Ovary (tissue), 9 donors: ENCODE measurements around the gene TUB. TPM values are rescaled to one million over a fixed set of nuclear protein-coding genes. Genes with fewer than 3 reads are reported as not detected.

Source experiments
- DNase-seq, 5 donors: peaks; one replicate each; pipeline ENCODE4 v3.0.0-alpha.2; 2019 to 2020
- H3K27ac ChIP-seq, 2 donors: fragments of 200-600 bp; one replicate each; pipeline versions ENCODE4 v1.5.1 to v1.8.0; 2019 to 2022
- H3K27me3 ChIP-seq: fragments of 200-600 bp; one replicate; pipeline ENCODE4 v1.8.0; 2022
- H3K36me3 ChIP-seq: fragments of 200-600 bp; sonication (generic); one replicate; pipeline ENCODE4 v1.5.1; 2019
- H3K4me1 ChIP-seq: one replicate; pipeline ENCODE4 v1.8.1; 2013; ENCODE audit warnings: mild to moderate bottlenecking, moderate library complexity; ENCODE audit not compliant: insufficient read depth
- H3K4me3 ChIP-seq: fragments of 200-600 bp; sonication (generic); one replicate; pipeline ENCODE4 v1.5.1; 2017
- H3K9me3 ChIP-seq, 2 donors: fragments of 200-600 bp in 1 of 2; sonication (generic) in 1 of 2; one replicate each; pipeline versions ENCODE4 v1.5.1 to v1.8.1; 2013 to 2019; ENCODE audit warnings: mild to moderate bottlenecking in 1 of 2, moderate library complexity in 1 of 2
- EP300 ChIP-seq: sonication (generic); formaldehyde crosslinking; IDR thresholded peaks from one replicate; pipeline ENCODE4 v1.6.1; 2017; ENCODE audit warnings: antibody characterized with exemption
- POLR2A ChIP-seq: fragments of 450-650 bp; IDR thresholded peaks from one replicate; pipeline ENCODE4 v1.6.1; 2017; ENCODE audit warnings: antibody characterized with exemption, mild to moderate bottlenecking, moderate library complexity
- WGBS, 3 donors: extraction: QIAGEN DNeasy Blood & Tissue Kit in 1 of 3; methylation state at CpG; one replicate each; pipeline versions ENCODE4 v1.1.5 to v1.1.7; 2013 to 2017; 5-methylcytosine and 5-hydroxymethylcytosine counted together
- intact Hi-C, 4 donors: fragments of 100-400 bp; cut with DNase I; formaldehyde crosslinking; loops; one replicate each; pipeline versions ENCODE4 v1.11.0 to v1.15.1; 2022 to 2023
- polyA plus RNA-seq, 2 donors: library from polyadenylated mRNA; stranded (reverse); fragments of 200-250 nt in 1 of 2; fragments of 350-450 nt in 1 of 2; fragmentation: Illumina TruSeq in 1 of 2; extraction: RNeasy Lipid Tissue Mini Kit (QIAGEN cat#74804) in 1 of 2; gene quantifications; one replicate each; pipeline ENCODE4 v1.2.3, GENCODE V29; 2013 to 2014
- total RNA-seq, 7 donors: library from RNA; depleted of rRNA in 2 of 7; stranded (reverse); fragments of >200 nt in 2 of 7; fragmentation: NEBNext Ultra II Directional in 3 of 7; extraction: Animal tissue kit (Norgen Biotek cat#: 25700) in 3 of 7; gene quantifications; one replicate each; pipeline versions ENCODE4 v1.1.0 to v1.2.4, GENCODE V29; 2016 to 2023
- TF ChIP-seq, protein P1 (sequence below), 3 donors: fragments of 450-650 bp in 2 of 3; fragments of 200-600 bp in 1 of 3; IDR thresholded peaks; one replicate each; pipeline versions ENCODE4 v1.5.1 to v1.8.0; 2016 to 2022; ENCODE audit warnings: antibody characterized with exemption in 3 of 3, mild to moderate bottlenecking in 1 of 3
- donor health status: DM: no; HTN: no; CAD: no; lungs with moderate emphysema.
- donor health status: DM: no; HTN: no; CAD: no.
- donor health status: Bipolar disorder and iron deficiency.
- donor health status: DM: yes; HTN: yes; CAD: no.
- donor health status: DM: no; HTN: no; CAD: no.
- donor health status: DM: yes; HTN: yes; CAD: no.

TUB gene
- total and polyA plus RNA-seq, 9 donors, result 7.2 to 33.4 (median 22.3) TPM

DNA sequence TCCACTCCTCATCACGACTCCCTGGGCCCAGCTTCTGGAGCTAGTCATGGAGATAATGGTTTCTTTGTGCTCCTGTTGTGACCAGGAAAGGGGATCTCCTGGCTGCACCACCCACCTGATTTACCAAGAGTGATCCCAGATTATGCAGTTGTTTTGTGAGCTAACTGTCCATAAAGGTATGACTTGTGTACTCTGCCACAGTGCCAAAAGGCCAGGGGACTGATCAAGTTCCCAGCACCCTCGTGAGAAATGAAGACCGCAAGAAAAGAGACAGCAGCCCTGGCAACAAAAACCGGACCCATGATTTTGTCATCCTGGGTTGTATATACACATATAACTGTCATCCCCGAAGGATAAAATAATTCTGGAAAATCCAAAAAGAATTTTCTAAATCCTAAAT is 26.6 kb downstream of the TUB start:
- TF ChIP-seq, protein P1, sequence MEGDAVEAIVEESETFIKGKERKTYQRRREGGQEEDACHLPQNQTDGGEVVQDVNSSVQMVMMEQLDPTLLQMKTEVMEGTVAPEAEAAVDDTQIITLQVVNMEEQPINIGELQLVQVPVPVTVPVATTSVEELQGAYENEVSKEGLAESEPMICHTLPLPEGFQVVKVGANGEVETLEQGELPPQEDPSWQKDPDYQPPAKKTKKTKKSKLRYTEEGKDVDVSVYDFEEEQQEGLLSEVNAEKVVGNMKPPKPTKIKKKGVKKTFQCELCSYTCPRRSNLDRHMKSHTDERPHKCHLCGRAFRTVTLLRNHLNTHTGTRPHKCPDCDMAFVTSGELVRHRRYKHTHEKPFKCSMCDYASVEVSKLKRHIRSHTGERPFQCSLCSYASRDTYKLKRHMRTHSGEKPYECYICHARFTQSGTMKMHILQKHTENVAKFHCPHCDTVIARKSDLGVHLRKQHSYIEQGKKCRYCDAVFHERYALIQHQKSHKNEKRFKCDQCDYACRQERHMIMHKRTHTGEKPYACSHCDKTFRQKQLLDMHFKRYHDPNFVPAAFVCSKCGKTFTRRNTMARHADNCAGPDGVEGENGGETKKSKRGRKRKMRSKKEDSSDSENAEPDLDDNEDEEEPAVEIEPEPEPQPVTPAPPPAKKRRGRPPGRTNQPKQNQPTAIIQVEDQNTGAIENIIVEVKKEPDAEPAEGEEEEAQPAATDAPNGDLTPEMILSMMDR (IDR thresholded peaks at IDR 0.05), result no peak
- no peak for TF ChIP-seq EP300
- intact Hi-C loops, result no loop called here
- Histone ChIP-seq H3K4me3 (no peak overlapping the region), H3K36me3 (no peaks in the 10 kb centered on the region), H3K4me1 (peaks cover 2% of the 10 kb centered on the region), H3K27ac (no peak overlapping the region), H3K27me3 (no peaks in the 10 kb centered on the region), H3K9me3 (no peaks in the 10 kb centered on the region)
- WGBS, 3 donors, result 88 to 92% (median 88%) methylated on average over 5 of the region's 5 CpGs
- DNase-seq, result no peak

DNA sequence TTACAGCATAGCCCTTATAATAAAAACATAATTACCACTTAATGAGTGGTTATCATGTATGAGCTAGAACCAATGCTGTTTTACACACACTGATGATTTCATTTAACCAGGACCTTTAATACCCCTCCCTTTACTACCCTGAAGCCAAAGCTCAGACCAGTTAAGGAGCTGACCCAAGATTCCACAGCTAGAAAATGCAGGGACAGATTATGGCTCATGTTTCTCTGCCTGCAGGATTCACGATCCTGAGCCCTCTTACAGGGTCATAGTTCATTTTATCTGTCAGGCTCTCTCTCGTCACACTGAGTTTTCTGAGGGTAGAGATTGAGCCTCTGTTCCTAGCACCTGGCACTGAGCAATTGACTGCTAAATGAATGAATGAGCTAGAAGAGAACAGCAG is 27.4 kb downstream of the TUB start:
- intact Hi-C loops, result no loop called here
- DNase-seq, result no peak
- TF ChIP-seq POLR2A, result no peak
- H3K27me3 ChIP-seq, result no peaks in the 10 kb centered on the region
- H3K4me3 ChIP-seq, result no peak overlapping the region
- H3K4me1 ChIP-seq, result peaks cover 2% of the 10 kb centered on the region
- H3K36me3 ChIP-seq, result no peaks in the 10 kb centered on the region
- WGBS, 3 donors, result 71 to 87% (median 72%) methylated on average over 2 of the region's 2 CpGs
- H3K27ac ChIP-seq, result no peak overlapping the region
- H3K9me3 ChIP-seq, result no peaks in the 10 kb centered on the region

DNA sequence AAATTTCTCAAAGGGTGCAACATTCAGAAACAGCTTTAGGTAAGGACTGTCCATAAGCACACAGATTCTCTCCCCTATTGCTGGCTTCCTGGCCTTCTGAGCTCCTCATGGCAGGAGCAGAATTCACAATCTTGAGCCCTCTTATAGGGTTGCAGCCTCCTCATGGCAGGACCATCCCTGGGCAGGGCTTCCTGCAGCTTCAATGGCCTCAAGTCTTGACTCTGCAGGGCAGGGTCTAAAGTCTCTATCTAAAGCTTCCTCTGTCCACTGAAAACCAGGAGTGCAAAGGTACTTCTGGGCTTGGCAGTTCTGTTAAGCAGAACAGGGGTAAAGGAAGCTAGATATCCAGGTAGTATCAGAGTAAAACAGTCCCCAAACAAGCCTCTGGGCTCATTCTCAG is 28.7 kb downstream of the TUB start:
- H3K36me3 ChIP-seq, result no peaks in the 10 kb centered on the region
- no peak overlapping the region for H3K4me3 ChIP-seq
- intact Hi-C loops, result no loop called here
- no peaks in the 10 kb centered on the region for H3K27me3 ChIP-seq
- H3K27ac ChIP-seq, result no peak overlapping the region
- no peaks in the 10 kb centered on the region for H3K9me3 ChIP-seq
- TF ChIP-seq EP300 (no peak), POLR2A (no peak)
- TF ChIP-seq, protein P1 (IDR thresholded peaks at IDR 0.05), result no peak
- DNase-seq, result no peak
- peaks cover 2% of the 10 kb centered on the region for H3K4me1 ChIP-seq

DNA sequence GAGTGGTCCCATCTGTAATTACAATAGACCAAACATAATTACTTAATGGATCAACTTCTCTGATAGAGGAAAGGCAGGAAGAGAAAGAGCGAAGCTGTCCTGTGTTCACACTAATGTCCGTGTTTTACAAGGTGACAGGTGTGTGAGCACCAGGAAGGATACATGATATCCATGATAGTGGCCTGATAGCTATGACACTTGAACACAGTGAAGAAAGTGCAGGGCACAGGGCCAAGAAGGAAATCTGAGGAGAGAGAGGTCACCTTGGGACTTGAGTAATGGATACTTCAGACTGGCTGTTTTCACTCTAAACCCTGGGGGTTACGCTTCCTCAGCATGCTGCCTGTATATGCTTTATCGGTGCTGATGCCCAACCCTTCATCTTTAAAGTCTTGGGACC is 29.4 kb downstream of the TUB start:
- DNase-seq, result no peak
- no peak overlapping the region for H3K4me3 ChIP-seq
- intact Hi-C loops, result no loop called here
- H3K36me3 ChIP-seq, result no peaks in the 10 kb centered on the region
- TF ChIP-seq POLR2A (no peak), EP300 (no peak)
- TF ChIP-seq, protein P1 (IDR thresholded peaks at IDR 0.05), result no peak
- H3K4me1 ChIP-seq, result peaks cover 2% of the 10 kb centered on the region
- WGBS, 3 donors, result 86 to 95% (median 92%) methylated on average over 4 of the region's 4 CpGs
- no peaks in the 10 kb centered on the region for H3K27me3 ChIP-seq
- H3K27ac ChIP-seq, result no peak overlapping the region
- no peaks in the 10 kb centered on the region for H3K9me3 ChIP-seq

DNA sequence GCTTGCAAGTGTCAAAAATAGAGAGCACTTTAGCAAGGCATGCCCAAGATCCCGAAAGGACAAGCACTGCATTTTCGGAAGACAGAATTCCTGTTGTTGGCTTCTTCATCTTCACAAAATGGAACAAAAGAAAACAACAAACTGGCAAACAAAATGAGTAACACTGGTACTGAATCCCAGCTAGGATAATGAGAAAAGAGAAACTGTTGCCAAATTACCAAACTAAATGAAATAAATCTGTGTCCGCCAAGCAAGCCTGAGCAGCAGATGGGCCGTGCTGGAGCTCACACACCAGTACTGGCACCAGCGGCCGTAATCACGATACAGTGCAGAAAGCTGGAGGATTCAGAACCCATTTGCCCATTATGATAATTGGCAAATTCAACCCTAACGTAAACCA is 30.6 kb downstream of the TUB start:
- 10 to 37% (median 10%) methylated on average over 8 of the region's 8 CpGs for WGBS, 3 donors
- no peak for DNase-seq

More for the DNA sequence above, 30.6 kb downstream of the TUB start:
- peaks cover 2% of the 10 kb centered on the region for H3K4me1 ChIP-seq
- no peaks in the 10 kb centered on the region for H3K9me3 ChIP-seq
- intact Hi-C loops, result no loop called here
- TF ChIP-seq, protein P1 (IDR thresholded peaks at IDR 0.05), result no peak
- no peak for TF ChIP-seq EP300
- no peak for TF ChIP-seq POLR2A
- H3K27ac ChIP-seq, result no peak overlapping the region
- no peaks in the 10 kb centered on the region for H3K27me3 ChIP-seq
- H3K4me3 ChIP-seq, result no peak overlapping the region
- no peaks in the 10 kb centered on the region for H3K36me3 ChIP-seq
